GM12878 (cell line): Measurements from ENCODE around the gene THBD. TPM values are rescaled to one million over a fixed set of nuclear protein-coding genes. Genes with fewer than 3 reads are reported as not detected.
A peak's percentile ranks its signal among the peaks of the same experiment; 100 is the strongest.

Experiments used
- ATAC-seq: fragments of 200-7000 bp; cut with Tn5 transposase; 3 replicates; pipeline ENCODE4 v1.9.1; 2020; ENCODE audit warnings: mild to moderate bottlenecking, moderate library complexity
- BruUV-seq: library from RNA; stranded (reverse); fragments of 400-500 nt; replicated peaks from 2 replicates; lab custom pipeline; 2021; lab: Mats Ljungman, UMichigan
- CTCF ChIA-PET: fragments of 300-600 bp; sonication (Branson Sonifier 250); formaldehyde crosslinking; extraction: SDS; loops from one replicate; lab custom pipeline; 2021; ENCODE audit warnings: inconsistent platforms; lab: Yijun Ruan, JAX
- POLR2A ChIA-PET: fragments of 350-600 bp; formaldehyde crosslinking; extraction: SDS; loops from one replicate; lab custom pipeline; 2021; ENCODE audit warnings: inconsistent platforms; lab: Charles Lee
- RAD21 ChIA-PET: fragments of 300-600 bp; sonication (Branson Sonifier 250); formaldehyde crosslinking; loops from one replicate; lab custom pipeline; 2023; ENCODE audit warnings: antibody characterized with exemption; ENCODE audit not compliant: unreplicated experiment; lab: Charles Lee
- SMC1A ChIA-PET: fragments of 300-600 bp; sonication (Branson Sonifier 250); formaldehyde crosslinking; loops from one replicate; lab custom pipeline; 2023; ENCODE audit not compliant: unreplicated experiment, uncharacterized antibody; lab: Charles Lee
- DNase-seq: peaks from one replicate; pipeline ENCODE4 v3.0.0-alpha.2; 2011; ENCODE audit warnings: low read depth, low spot score
- FAIRE-seq: peaks from 3 replicates; lab custom pipeline; 2011; peaks lifted over from hg19 to GRCh38; lab: Jason Lieb, UNC
- H2AFZ ChIP-seq: 2 replicates; pipeline ENCODE4 v1.6.0; 2011; ENCODE audit warnings: low read depth, low read length, control low read depth; ENCODE audit not compliant: control insufficient read depth
- H3K27ac ChIP-seq: 2 replicates; pipeline ENCODE4 v1.5.1; 2011; ENCODE audit warnings: control low read depth; ENCODE audit not compliant: control insufficient read depth, insufficient read depth
- H3K27me3 ChIP-seq, 2 experiments: replicated peaks in 1 of 2; 2 replicates each; pipeline versions ENCODE4 v1.6.0 to v1.6.1; 2011; ENCODE audit warnings: low read length in 1 of 2; ENCODE audit not compliant: control insufficient read depth in 2 of 2, insufficient read depth in 2 of 2
- H3K36me3 ChIP-seq, 2 experiments: 2 replicates each; pipeline ENCODE4 v1.5.1; 2011; ENCODE audit warnings: low read length in 1 of 2; ENCODE audit not compliant: control insufficient read depth in 2 of 2, insufficient read depth in 2 of 2
- H3K4me1 ChIP-seq: 2 replicates; pipeline ENCODE4 v1.6.1; 2011; ENCODE audit warnings: mild to moderate bottlenecking, low read length, moderate library complexity, mixed read lengths; ENCODE audit not compliant: control insufficient read depth, insufficient read depth
- H3K4me2 ChIP-seq: 2 replicates; pipeline ENCODE4 v1.6.0; 2011; ENCODE audit warnings: control low read depth; ENCODE audit not compliant: control insufficient read depth, insufficient read depth
- H3K4me3 ChIP-seq: fragments of 200-600 bp; sonication (generic); 2 replicates; pipeline ENCODE4 v1.5.1; 2016
- H3K79me2 ChIP-seq: 2 replicates; pipeline ENCODE4 v1.6.0; 2011; ENCODE audit warnings: low read length; ENCODE audit not compliant: control insufficient read depth, insufficient read depth
- H3K9ac ChIP-seq: 2 replicates; pipeline ENCODE4 v1.8.0; 2011; ENCODE audit warnings: low read length, control low read depth, mixed read lengths; ENCODE audit not compliant: control insufficient read depth, insufficient read depth
- H3K9me3 ChIP-seq: replicated peaks from 3 replicates; pipeline ENCODE4 v1.5.1; 2011; ENCODE audit warnings: mild to moderate bottlenecking, low read length; ENCODE audit not compliant: control insufficient read depth, insufficient read depth
- H4K20me1 ChIP-seq: 2 replicates; pipeline ENCODE4 v1.6.0; 2011; ENCODE audit not compliant: control insufficient read depth, insufficient read depth
- RAD21 ChIP-seq: IDR thresholded peaks from 2 replicates; pipeline ENCODE4 v1.6.1; 2011; ENCODE audit warnings: mild to moderate bottlenecking, low read depth, low read length, moderate library complexity; ENCODE audit not compliant: insufficient read depth
- SUZ12 ChIP-seq: fragments of 200-600 bp; sonication (generic); IDR thresholded peaks from one replicate; pipeline ENCODE4 v1.6.1; 2018; ENCODE audit warnings: antibody characterized with exemption, mild to moderate bottlenecking; ENCODE audit not compliant: unreplicated experiment
- WGBS: methylation state at CpG from one replicate; pipeline ENCODE4 v1.1.6; 2016; ENCODE audit warnings: low lambda C conversion rate; ENCODE audit not compliant: insufficient replicate concordance, insufficient coverage; ENCODE audit errors: missing lambda C conversion rate; 5-methylcytosine and 5-hydroxymethylcytosine counted together
- in situ Hi-C: fragments of 300-500 bp; cut with MboI; formaldehyde crosslinking; loops from 9 replicates; pipeline ENCODE4 v1.14.3; 2018; ENCODE audit warnings: mixed read lengths
- intact Hi-C: fragments of 100-400 bp; cut with micrococcal nuclease; formaldehyde crosslinking; loops from one replicate; pipeline ENCODE4 v1.14.2; 2022; ENCODE audit not compliant: unreplicated experiment
- polyA plus RNA-seq, 11 experiments: library from polyadenylated mRNA; depleted of rRNA in 4 of 11; unstranded in 6 of 11; stranded (reverse) in 5 of 11; fragments of >200 nt; fragmentation: Nextera tagmentation in 4 of 11; fragmentation: Illumina TruSeq in 1 of 11; extraction: Ambion mirVana in 4 of 11; extraction: Trizol in 1 of 11; gene quantifications; 1 replicate in 1 of 11; 2 replicates in 10 of 11; pipeline versions ENCODE4 v1.2.1 to v1.2.3, GENCODE V29; 2011 to 2016; ENCODE audit warnings: inconsistent platforms in 2 of 11, missing spikeins in 2 of 11, low read depth in 1 of 11
- total RNA-seq, 4 experiments: library from RNA; depleted of rRNA in 3 of 4; stranded (reverse); fragments of >200 nt in 3 of 4; fragmentation: Illumina TruSeq in 1 of 4; extraction: Trizol in 1 of 4; gene quantifications; 2 replicates each; pipeline versions ENCODE4 v1.2.1 to v1.2.3, GENCODE V29; 2013 to 2021
- TF ChIP-seq, protein P1 (sequence below), 3 experiments: IDR thresholded peaks in 2 of 3; conservative IDR thresholded peaks in 1 of 3; 2 replicates each; pipeline ENCODE4 v1.5.1; 2011; ENCODE audit warnings: low read depth in 3 of 3, low read length in 3 of 3, mild to moderate bottlenecking in 3 of 3, control low read depth in 2 of 3, moderate library complexity in 2 of 3, inconsistent platforms in 1 of 3, mixed read lengths in 1 of 3; ENCODE audit not compliant: control insufficient read depth in 2 of 3, insufficient read depth in 1 of 3; ENCODE audit errors: extremely low read depth in 1 of 3

THBD gene
- total and polyA plus RNA-seq, 10 of the 15 experiments (the other 5 are each of a cell fraction or from before 2014, with no cell fraction given): not detected

DNA sequence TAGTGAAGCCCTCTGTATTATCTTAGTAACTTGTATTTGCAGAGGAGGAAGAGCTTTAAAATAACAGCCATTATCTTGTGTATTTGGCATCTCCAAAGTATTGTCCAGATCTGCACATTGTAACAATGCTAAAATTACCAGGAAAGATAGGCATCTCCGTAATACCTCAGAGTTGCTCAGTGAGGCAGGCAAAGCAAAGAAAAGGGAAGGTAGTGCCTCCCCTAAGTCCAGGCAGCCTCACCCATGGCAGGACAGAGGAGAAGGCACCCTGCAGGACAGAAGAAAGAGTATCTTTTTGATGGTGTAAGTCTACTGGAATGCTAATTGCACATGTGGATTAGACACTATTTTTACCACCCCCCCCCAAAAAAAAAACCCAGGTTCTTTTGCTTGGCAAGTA, 27.9 kb downstream of the THBD start:
- ChIA-PET RAD21 (interaction anchor here (1.4 kb wide), 1 partner anchor 330 kb away, joined by 3 read pairs; no protein-coding TSS in a partner anchor), CTCF (no interaction called here)

More for the DNA sequence above, 27.9 kb downstream of the THBD start:
- Histone ChIP-seq H3K4me2 (no peak overlapping the region), H3K27me3 (no peaks in the 10 kb centered on the region; a peak in 2 of 4 replicates), H4K20me1 (no peaks in the 10 kb centered on the region), H3K79me2 (no peaks in the 10 kb centered on the region), H3K9ac (no peak overlapping the region), H3K27ac (no peak overlapping the region)
- SMC1A ChIA-PET: no interaction called here
- no peak for FAIRE-seq
- intact Hi-C loops: no loop called here
- TF ChIP-seq RAD21 (0 out of 2 replicates have a peak, but pooled peaks have one; percentile 16), SUZ12 (no peak)
- TF ChIP-seq, protein P1, sequence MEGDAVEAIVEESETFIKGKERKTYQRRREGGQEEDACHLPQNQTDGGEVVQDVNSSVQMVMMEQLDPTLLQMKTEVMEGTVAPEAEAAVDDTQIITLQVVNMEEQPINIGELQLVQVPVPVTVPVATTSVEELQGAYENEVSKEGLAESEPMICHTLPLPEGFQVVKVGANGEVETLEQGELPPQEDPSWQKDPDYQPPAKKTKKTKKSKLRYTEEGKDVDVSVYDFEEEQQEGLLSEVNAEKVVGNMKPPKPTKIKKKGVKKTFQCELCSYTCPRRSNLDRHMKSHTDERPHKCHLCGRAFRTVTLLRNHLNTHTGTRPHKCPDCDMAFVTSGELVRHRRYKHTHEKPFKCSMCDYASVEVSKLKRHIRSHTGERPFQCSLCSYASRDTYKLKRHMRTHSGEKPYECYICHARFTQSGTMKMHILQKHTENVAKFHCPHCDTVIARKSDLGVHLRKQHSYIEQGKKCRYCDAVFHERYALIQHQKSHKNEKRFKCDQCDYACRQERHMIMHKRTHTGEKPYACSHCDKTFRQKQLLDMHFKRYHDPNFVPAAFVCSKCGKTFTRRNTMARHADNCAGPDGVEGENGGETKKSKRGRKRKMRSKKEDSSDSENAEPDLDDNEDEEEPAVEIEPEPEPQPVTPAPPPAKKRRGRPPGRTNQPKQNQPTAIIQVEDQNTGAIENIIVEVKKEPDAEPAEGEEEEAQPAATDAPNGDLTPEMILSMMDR (IDR thresholded peaks at IDR 0.05 in 2 of 3, conservative IDR thresholded peaks at IDR 0.05 in 1 of 3; ENCODE audit: control insufficient read depth in 2 of 3, extremely low read depth in 1 of 3, insufficient read depth in 1 of 3, low read depth in 3 of 3, low read length in 3 of 3): peak in 1 of 3 experiments; percentile 6; a peak in 1 of 6 replicates
- TF ChIP-seq, all 136 proteins: peak for 2
- Histone ChIP-seq H3K9me3 (no peaks in the 10 kb centered on the region), H3K36me3 (no peaks in the 10 kb centered on the region), H3K4me3 (no peak overlapping the region), H3K4me1 (no peaks in the 10 kb centered on the region), H2AFZ (no peak overlapping the region)
- DNase-seq (no peak), ATAC-seq (no peak)
- no TSS peak for BruUV-seq
- POLR2A ChIA-PET: no interaction called here
- in situ Hi-C loops: no loop called here
- WGBS: 47% methylated on average over 1 of the region's 1 CpG
